Activated effector memory CD4-positive, alpha-beta T cell treated with Interleukin-2 at 50 U/mL for 16 hours (primary cell): Measurements from ENCODE around the gene AUH.

Source experiments
- DNase-seq: peaks from one replicate; pipeline ENCODE4 v3.0.0-alpha.2; 2020

AUH gene

DNA sequence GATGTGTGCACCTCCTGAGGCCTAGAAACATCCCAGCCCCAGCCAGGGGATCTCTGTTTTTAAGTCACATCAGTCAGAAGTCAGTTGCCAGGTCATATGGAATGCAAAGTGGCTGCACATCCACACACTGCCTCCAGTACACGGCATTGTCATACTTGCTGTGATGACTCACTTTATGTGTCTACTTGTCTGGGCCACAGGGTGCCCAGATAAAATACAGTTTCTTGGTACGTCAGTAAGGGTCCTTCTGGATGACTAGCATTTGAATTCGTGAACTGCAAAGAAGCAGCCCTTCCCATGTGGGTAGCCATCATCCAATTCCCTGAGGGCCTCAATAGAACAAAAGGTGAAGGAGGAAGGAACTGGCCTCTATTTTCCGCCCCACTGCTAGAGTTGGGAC, 27.7 kb downstream of the AUH start:
- DNase-seq: no peak

DNA sequence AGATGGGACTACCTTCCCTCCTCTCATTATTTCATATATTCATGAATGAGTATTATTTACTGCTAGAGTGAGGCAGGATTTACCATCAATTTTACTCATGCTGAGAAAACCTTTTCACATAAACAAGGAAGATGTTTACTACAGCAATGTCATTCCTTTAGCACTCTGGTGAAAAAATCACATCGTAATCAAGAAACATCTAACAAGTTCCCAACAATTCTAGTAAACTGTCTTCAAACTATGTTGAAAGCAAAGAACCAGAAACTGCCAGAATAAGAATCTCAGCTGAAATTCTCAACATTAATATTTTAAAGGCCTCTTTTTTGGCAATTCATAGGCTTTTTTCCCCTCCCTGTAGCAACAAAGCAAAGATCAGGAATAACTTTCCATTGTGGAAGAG, 28.2 kb downstream of the AUH start:
- DNase-seq: no peak

DNA sequence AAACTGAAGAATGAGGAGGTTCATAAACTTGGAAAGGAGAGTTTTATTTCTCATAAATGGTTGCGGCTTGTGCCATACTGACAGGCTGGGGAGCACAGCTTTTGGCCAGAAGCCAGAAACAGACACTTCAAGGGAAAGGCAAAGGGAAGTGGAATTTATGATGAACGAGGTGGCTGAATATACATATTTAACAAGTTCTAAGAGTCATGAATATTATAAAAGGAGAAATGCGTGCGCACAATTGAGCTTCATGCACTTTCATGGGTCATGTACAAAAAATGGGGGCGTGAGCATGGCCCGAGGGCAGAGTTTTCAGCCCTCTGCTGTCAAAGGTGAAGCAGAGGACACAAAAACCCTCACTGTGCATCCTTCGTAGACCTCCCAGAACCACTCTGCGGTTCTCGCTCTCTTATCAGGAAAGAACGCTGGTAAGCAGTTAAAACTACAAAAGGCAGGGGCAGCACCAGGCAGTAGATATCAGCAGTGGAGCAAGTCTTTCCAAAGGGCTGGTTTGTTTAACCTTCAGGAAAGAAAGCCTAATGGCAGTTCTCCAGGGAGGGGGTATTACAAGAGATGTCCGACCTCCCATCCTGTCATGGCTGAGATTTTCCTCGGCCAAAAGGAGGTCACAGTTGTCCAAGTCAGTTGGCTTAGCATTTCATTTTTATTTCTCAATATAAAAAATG, 29.0 kb downstream of the AUH start:
- DNase-seq: no peak

DNA sequence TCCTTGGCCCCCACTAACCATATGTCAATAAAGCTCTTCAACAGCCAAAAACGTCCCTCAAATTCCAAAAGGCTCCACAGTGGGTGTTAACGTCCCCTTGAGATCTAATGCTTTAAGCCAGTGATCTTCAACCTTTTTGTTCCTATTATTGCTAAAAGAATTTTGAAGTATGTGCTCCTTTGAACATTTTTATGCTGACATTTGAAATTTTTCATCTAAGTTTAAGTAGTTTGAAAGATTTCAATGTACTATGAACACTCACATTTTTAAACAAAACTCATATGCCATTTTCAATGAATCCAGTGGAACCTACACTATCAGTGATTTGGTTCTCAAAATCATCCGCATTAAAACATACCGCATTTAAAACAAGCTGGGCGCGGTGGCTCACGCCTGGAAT, 29.9 kb downstream of the AUH start:
- DNase-seq: no peak

DNA sequence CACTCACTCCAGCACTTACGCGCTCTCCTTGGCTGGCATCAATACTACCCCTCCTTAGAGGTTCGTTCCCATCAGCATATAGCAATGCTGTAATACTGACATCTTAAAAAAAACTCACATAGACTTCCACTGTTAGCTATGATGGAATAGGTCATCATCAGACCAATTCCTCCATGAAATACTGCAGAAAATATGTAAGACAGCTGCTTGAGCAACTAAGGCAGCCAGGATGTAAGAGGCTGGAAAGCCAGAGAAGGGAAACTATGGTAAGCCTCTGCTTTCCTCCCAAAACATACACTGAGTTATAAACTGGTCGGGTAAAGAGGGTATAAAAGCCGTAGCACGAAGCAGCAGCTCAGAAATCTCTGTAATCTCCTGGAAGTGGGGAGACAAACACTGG, 33.5 kb downstream of the AUH start:
- DNase-seq: no peak

DNA sequence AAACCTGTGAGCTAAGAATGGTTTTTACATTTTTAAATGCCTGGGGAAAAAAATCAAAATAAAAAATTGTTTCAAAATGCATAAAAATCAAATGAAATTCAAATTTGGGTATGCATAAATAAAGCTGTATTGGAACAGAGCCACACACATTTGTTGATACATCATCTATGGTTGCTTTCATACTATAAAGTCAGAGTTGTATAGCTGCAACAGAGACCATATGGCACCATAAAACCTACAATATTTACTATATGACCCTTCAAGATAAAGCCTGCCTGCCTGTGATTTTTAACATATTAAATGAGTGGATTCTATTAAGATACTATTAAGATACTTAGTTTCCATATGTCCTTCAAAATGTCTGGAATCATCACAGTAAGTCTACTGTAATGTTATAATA, 40.0 kb downstream of the AUH start:
- DNase-seq: no peak

DNA sequence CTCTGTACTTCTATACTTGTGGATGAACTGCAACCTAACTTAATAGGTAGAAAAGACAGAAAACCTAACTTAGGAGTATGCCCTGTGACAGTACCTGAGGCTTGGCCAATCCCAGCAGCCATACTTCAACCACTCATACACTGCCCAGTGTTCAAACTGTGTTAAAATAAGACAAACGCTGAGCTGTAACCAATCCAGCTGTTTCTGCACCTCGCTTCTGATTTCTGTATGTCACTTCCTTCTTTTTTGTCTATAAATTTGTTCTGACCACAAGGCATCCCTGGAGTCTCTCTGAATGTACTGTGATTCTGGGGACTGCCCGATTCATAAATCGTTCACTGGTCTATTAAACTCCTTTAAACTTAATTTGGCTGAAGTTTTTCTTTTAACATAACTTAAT, 41.4 kb downstream of the AUH start:
- no peak for DNase-seq

DNA sequence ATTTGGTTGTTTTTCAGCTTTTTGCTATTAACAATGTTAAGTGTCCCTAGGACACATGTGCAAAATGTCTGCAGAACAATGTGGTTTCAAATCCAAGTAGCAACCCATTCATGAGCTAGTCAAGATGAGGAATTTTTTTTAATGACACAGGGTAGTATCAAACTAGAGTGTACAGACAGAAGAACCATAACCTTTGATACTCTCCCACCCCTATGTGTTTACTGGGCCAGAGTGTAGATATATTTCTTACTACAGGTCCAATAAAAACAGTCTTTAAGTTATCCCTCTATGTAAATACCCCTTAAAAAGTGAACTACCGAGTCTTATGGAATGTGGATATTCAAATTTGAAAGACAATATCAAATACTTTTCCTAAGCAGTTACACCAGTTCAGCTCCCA, 45.6 kb downstream of the AUH start:
- DNase-seq: no peak

DNA sequence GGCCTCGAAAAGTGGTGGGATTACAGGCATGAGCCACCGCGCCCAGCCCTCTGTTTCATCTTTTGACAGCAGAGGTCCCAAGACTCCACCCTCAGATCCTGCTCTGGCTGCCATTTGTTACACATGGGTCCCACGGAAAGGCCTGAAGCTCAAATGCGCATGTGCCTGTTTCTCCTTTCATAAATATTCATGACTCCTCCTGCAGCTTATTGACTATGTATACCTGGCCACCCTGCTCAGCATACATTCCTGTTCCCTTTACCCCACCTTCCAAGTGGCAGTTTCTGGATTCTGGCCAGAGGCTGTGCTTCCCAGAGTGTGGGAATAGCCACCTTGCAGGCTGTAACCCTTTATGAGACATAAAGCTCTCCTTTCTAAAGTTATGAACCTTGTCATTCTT, 46.5 kb downstream of the AUH start:
- DNase-seq: no peak

DNA sequence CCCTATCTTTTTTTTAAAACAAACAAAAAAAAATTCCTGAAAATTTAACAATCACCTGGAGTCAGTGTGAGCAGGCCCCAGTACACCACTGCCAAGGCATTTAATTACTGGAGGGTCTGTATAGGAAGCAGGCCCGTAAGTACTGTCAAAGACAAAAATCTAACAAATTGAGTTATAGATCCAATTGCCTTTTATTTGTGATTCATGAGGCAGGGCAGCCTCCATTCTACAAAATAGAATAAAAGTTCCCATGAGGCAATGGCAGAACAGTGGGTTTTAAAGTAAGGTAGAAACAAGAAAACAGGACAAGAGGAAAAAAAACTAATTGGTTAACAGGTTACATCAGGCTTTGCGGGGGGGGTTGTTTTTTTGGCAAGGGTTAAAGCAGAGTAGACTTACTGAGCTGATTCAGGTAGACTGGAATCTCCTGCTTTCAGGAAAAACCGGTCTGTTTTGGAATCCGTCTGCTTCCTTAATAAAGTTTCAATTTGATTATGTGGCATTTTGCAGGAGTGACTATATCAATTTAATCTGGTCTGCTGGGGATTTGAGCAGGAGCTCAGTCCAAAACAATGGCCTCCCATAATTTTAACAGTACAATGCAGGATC, 48.9 kb downstream of the AUH start:
- no peak for DNase-seq

DNA sequence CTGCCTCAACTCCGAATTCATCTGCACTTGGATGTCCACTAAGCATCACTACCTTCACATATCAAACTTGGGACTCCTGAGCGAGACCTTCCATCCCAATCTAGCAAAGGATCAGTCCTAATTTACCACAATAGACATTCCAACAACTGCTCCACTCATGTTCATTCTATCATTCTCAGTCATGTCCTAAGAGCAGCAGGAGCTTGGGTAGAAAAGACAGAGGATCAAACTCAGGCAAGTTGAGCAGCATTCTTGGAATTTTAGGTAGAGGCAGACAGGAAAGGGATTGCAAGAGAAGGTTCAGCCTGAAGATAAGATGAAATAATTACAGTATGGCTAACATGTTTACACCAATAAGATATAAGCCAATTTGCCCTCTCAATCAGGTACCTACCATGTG, 51.7 kb downstream of the AUH start:
- DNase-seq: no peak

DNA sequence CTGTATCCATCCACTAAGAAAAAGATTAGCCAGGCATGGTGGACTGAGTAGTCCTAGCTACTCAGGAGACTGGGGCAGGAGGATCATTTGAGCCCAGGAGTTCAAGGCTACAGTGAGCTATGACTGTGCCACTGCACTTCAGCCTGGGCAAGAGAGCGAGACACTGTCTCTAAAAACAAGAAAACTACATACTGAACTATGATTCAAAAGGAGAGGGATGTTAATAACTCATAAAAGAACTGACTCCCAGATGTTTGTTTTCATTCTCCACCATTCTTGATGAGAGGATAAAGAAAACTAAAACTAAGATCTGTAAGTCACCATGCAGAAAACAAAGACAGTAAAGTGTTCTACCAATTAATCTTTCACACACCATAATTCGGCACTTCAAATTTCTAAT, 53.5 kb downstream of the AUH start:
- DNase-seq: no peak

DNA sequence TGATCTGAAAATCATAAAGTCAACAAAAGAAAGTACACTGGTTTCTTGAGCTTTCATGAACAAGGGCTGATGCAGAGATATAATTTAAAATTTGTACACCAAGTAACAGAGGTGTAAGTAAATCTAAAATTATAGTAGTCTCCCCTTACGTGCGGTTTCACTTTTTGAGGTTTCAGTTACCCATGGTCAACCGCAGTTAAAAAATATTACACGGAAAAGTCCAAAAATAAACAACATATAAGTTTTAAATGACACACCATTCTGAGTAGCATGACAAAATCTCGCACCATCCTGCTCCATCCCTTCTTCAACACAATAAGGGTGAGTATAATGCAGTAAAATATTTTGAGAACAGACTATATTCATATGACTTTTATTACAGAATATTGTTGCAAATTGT, 54.4 kb downstream of the AUH start:
- DNase-seq: no peak

DNA sequence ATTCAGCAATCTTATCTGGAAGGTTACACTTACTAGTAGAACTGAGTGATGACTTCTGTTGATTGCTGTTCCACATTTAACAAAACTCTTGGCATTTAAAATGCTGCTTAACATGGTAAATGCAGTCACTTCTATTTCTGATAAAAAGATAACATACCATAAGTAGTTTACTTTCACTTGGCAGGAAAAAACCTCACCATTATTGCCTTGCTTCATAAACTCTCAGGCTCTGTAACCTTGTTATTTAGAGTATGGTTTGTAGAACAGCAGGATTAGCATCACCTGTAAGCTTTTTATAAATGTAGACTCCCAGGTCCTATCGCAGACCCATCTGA, 55.5 kb downstream of the AUH start:
- DNase-seq: no peak

DNA sequence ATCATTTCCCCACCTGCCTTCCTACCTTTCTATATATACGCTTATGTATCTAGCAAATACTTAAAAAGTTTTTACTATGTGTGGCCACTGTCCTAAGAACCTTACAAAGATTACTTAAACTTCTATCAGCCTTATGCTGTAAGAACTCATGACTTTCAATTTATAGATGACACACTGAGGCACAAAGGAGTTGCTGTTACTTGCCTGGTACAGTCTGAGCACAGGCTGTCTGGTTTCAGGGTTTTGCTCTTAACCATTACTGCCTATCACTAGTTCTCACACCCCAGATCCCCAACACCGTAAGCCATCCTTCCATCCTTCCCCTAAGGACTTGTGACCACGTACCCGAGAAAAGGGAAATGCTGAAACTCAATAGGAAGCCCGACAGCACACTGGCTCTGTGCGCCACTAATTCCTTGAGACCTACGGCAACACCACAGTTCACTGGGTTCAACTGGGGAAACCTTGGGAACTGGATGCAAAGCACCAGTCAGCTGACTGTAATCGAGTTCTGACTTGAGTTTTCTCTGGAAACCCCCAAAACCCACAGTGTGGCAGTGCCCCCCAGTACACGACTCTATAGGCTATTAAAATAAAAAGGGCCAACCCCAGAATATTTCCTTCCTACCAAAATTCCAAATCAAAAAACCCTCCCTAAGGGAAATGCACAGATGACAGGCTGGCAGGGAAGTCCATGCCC, 56.0 kb downstream of the AUH start:
- DNase-seq: no peak

DNA sequence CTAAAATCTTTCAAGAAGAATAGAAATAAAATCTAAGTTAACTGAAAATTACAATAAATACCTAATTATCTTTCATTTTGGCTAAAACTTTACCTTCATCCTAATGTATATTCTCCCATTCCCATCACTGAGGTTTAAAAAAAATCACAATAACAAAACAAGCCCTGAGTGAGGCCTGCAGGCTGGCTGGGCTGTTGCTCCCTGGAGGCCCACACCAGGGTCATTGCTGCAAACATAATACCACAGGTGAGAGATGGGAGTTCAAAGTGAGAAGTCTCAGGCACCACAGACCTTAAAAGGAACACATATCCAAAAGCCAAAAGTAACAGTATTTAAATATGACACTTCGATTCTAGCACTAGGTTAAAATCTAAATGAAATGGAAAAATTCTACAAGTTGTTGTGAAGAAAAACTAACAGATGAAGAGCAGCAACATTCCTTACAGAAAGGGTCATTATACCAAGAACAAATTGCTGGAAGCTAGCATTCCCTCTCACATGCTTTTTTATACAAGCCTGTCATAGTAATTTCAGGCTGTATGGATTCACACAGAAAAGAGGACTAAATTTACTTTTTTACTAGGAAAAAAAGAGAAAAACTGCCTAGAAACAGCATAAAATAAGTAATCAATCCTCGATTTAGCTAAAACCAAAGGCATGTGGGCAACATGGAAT, 57.8 kb downstream of the AUH start:
- no peak for DNase-seq

DNA sequence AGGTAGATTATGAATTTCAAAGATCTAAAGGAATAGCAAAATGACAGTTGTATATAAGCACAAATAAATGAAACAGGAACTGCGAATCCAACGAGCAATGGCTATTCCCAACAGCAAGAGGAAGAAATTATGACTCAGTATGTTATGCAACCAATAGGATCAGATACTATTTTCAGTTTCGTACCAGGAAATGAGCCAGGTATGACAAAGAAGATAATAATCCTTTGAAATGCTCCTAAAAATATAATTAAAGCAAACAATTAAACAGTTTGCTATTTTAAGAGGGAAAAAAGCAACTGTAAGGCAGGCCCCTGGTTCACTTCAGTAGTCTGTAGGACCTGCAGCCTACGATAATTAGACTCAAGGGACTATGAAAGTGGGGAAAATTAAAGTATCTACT, 58.9 kb downstream of the AUH start:
- no peak for DNase-seq

DNA sequence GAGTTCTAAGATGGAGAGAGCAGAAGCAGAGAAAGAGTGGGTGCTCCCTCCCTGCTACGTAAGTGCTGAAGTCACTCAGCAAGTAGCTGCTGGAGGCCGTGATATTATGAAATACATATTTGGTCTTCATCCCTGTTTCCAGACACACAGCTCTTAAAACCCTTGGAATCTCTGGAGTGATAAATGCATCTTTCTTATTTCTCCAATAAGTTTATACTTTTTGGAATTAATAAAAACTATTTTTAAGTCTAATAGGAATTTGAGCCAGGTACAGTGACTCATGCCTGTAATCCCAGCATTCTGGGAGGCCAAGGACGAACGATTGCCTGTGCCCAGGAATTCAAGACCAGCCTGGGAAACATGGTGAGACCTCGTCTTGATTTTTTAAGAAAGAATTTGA, 60.6 kb downstream of the AUH start:
- DNase-seq: no peak

DNA sequence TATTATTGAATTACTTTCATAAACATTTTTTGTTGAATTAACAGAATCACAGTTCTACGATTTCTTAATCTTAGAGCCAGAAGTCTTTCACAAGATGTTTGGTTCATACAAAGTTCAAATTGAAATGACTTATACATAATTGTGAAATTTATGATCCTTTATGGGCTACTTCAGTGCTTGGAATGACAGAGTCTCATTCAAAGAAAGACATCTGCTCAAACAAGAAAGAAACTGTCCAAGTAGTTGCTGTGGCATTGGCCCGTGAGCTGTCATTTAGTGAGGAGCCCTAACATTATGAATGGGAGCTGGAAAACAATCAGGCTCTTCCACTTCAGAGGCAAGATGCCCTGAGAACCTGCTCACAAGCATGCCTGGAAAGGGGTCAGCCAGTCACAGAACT, 63.4 kb downstream of the AUH start:
- no peak for DNase-seq

DNA sequence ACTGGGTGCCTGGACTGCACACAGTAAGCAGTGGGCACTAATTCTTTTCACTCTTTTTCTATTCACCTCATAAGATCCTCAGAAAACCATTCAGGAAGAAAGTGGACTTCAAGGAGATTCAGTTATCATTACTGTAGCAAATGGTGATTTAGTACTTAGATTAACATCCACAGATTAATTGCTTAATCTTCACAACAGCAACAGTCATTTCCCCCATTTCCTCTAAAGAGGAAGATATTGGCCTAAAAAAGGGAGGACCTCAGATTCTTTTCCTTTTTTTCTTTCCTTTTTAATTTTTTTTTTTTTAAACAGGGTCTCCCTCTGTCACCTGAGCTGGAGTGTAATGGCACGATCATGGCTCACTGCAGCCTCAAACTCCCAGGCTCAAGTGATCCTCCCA, 64.4 kb downstream of the AUH start:
- DNase-seq: no peak

DNA sequence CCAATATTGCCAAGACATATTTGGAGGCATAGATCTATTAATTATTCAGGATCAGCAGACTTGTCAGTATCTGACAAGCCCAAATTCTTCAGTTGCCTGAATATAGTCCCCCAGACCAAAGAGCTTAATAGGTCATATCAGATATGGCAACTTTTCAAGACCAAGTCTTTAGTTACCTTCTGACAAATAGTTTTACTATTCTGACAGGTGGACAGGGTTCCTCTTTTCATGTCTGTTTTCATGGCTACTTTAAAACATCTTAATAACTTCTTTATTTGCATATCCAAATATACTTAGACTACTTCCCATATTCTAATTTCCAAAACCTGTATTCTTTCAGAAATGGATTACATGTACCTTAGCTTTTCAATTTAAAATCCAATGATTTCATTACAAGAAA, 65.4 kb downstream of the AUH start:
- no peak for DNase-seq

DNA sequence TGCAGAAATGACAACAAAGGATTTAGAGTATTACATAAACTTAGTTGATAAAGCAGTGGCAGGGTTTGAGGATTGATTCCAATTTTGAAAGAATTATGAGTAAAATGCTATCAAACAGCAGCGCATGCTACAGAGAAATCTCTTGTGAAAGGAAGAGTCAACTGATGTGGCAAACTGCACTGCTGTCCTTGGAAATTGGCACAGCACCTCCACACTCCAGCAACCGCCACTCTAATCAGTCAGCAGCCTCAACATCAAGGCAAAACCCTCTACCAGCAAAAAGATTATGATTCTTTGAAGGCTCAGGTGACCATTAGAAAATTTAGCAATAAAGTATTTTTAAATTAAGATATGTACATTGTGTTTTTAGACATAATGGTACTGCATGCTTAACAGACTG, 66.4 kb downstream of the AUH start:
- DNase-seq: no peak

DNA sequence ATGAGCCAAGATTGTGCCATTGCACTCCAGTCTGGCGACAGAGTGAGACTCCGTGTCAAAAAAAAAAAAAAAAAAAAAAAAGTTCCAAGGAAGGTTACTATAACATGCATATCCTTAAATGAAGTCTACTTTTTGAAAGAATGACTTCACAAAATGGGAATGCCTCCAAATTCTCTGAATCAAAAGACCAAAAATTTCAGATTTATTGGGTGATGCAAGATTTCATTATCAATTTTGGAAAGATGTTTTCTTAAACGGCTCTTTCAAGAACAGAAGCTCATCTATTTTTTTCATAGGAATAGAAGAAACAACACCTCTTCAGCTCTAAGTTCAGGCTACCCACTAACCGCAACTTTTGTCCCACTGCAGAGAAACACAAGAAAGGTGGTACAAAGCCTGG, 69.9 kb downstream of the AUH start:
- DNase-seq: no peak

DNA sequence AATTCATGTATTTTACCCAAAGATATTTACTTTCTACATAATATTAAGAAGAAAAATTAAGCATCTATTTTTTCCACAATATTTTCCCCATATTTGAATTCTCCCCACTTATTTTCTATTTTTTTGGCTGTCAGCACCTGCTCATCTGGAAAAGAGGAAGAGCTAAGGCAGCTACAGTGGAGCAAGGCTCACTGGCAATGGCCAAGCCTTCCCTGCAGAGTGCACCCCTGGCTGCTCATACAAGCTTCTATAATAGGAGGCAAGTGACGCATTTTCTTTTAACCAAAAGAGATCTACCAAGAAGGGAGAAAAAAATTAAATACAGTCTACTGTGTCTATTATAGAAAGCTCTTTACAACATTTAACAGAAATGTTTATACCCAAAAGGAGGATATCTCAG, 72.5 kb downstream of the AUH start:
- DNase-seq: no peak
